Upper lobe of left lung (tissue), 6 donors: ENCODE results near the gene DNAJC8. TPM values are rescaled to one million over a fixed set of nuclear protein-coding genes. Genes with fewer than 3 reads are reported as not detected.

ENCODE experiments used
- ATAC-seq, 2 donors: fragments of 200-7000 bp; cut with Tn5 transposase; one replicate each; pipeline ENCODE4 v1.9.1; 2022; ENCODE audit warnings: mild to moderate bottlenecking in 2 of 2, moderate library complexity in 2 of 2; ENCODE audit not compliant: low FRiP score in 2 of 2
- DNase-seq, 2 donors: peaks; one replicate each; pipeline ENCODE4 v3.0.0-alpha.2; 2019 to 2020
- H3K27ac ChIP-seq, 4 donors: fragments of 200-600 bp; sonication (generic); one replicate each; pipeline ENCODE4 v1.5.1; 2016 to 2019
- H3K27me3 ChIP-seq, 4 donors: fragments of 200-600 bp; sonication (generic); one replicate each; pipeline ENCODE4 v1.5.1; 2017 to 2019
- H3K36me3 ChIP-seq, 4 donors: fragments of 200-600 bp; sonication (generic); one replicate each; pipeline ENCODE4 v1.5.1; 2016 to 2019
- H3K4me1 ChIP-seq, 4 donors: fragments of 200-600 bp; sonication (generic); one replicate each; pipeline ENCODE4 v1.5.1; 2018 to 2019
- H3K4me3 ChIP-seq, 4 donors: fragments of 200-600 bp; sonication (generic); one replicate each; pipeline ENCODE4 v1.5.1; 2017 to 2019; ENCODE audit warnings: mild to moderate bottlenecking in 2 of 4, moderate library complexity in 1 of 4
- H3K9me3 ChIP-seq, 4 donors: fragments of 200-600 bp; sonication (generic); one replicate each; pipeline ENCODE4 v1.5.1; 2018 to 2019
- EP300 ChIP-seq, 4 donors: sonication (generic); formaldehyde crosslinking; IDR thresholded peaks; one replicate each; pipeline ENCODE4 v1.5.1; 2017; ENCODE audit warnings: antibody characterized with exemption in 4 of 4, control low read depth in 2 of 4
- POLR2A ChIP-seq, 4 donors: fragments of 450-650 bp; IDR thresholded peaks; one replicate each; pipeline ENCODE4 v1.5.1; 2016 to 2017; ENCODE audit warnings: antibody characterized with exemption in 4 of 4, mild to moderate bottlenecking in 2 of 4
- POLR2AphosphoS5 ChIP-seq, 2 donors: sonication (generic); formaldehyde crosslinking; IDR thresholded peaks; one replicate each; pipeline ENCODE4 v1.5.1; 2017; ENCODE audit warnings: antibody characterized with exemption in 2 of 2
- WGBS, 2 donors: methylation state at CpG; one replicate each; pipeline ENCODE4 v1.1.5; 2017 to 2018; 5-methylcytosine and 5-hydroxymethylcytosine counted together
- total RNA-seq, 6 donors: library from RNA; depleted of rRNA in 4 of 6; stranded (reverse); fragments of >200 nt in 4 of 6; gene quantifications; one replicate each; pipeline versions ENCODE4 v1.1.0 to v1.2.1, GENCODE V29; 2016 to 2021
- TF ChIP-seq, protein P1 (sequence below), 6 experiments: fragments of 450-650 bp in 4 of 6; fragments of 200-600 bp in 2 of 6; sonication (generic) in 2 of 6; IDR thresholded peaks; one replicate each; pipeline ENCODE4 v1.5.1; 2016 to 2019; ENCODE audit warnings: antibody characterized with exemption in 6 of 6
- donor health status: DM: no; HTN: no; CAD: no; lungs with moderate emphysema.
- donor health status: DM: no; HTN: yes; CAD: no; lungs with severe emphysema.

DNAJC8 gene
- total RNA-seq, 6 donors from 2014 or later: 50.0 to 107 (median 73.5) TPM

DNA sequence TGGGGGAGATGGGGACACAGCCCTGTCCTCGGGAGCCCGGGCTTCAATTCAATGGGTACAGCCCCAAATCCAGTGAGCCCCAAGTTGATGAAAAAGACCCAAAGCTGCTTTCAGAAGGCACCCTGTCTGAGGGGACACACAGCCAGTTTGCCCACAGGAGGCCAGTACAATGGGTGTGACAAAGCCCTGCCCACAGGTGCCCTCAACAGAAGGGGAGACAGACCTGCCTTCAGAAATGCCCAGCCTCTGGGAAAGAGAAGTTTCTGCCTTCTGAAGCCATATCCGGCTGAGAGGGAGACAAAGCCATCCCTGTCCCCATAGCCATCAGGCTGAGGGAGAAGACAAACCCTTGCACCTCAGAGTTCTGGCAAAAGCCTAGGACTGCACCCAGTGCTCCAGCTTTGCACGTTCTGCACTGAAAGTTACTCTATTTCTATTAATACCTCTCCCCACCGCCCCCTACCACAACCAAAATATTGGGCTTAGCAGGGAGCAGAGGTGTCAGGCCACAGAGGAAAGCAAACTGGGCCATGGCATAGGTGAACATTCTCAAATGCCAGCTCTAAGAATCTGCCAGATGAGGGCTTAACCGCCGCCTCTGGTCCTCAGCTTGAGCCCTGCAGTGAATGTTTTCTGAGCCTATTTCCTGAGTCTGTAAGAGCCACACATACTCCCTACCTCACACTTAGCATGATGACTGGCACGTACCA lies 38.3 kb downstream of the DNAJC8 start:
- no peaks in the 10 kb centered on the region for H3K9me3 ChIP-seq
- peak overlapping the region in 1 of 4 donors; percentile 44 for H3K27ac ChIP-seq
- H3K27me3 ChIP-seq: no peaks in the 10 kb centered on the region
- peak in 1 of 2 donors; percentile 5 for ATAC-seq
- TF ChIP-seq POLR2A (IDR thresholded peaks at IDR 0.05) (no peak), EP300 (IDR thresholded peaks at IDR 0.05) (no peak), POLR2AphosphoS5 (IDR thresholded peaks at IDR 0.05) (no peak)
- TF ChIP-seq, protein P1, sequence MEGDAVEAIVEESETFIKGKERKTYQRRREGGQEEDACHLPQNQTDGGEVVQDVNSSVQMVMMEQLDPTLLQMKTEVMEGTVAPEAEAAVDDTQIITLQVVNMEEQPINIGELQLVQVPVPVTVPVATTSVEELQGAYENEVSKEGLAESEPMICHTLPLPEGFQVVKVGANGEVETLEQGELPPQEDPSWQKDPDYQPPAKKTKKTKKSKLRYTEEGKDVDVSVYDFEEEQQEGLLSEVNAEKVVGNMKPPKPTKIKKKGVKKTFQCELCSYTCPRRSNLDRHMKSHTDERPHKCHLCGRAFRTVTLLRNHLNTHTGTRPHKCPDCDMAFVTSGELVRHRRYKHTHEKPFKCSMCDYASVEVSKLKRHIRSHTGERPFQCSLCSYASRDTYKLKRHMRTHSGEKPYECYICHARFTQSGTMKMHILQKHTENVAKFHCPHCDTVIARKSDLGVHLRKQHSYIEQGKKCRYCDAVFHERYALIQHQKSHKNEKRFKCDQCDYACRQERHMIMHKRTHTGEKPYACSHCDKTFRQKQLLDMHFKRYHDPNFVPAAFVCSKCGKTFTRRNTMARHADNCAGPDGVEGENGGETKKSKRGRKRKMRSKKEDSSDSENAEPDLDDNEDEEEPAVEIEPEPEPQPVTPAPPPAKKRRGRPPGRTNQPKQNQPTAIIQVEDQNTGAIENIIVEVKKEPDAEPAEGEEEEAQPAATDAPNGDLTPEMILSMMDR (IDR thresholded peaks at IDR 0.05): no peak
- peaks cover 0 to 22% (median 15%) of the 10 kb centered on the region in 4 donors for H3K36me3 ChIP-seq
- no peak overlapping the region for H3K4me3 ChIP-seq
- WGBS, 2 donors: 84% methylated on average over 6 to 8 of the region's 8 CpGs
- no peak for DNase-seq
- peaks cover 0 to 15% (median 3%) of the 10 kb centered on the region in 4 donors for H3K4me1 ChIP-seq

GRCh38 chr1:28193701-28194161 lies 39.1 kb downstream of the DNAJC8 start:
- no peak for TF ChIP-seq POLR2AphosphoS5 (IDR thresholded peaks at IDR 0.05)
- TF ChIP-seq, protein P1 (IDR thresholded peaks at IDR 0.05): no peak
- TF ChIP-seq EP300 (IDR thresholded peaks at IDR 0.05): no peak
- no peak for TF ChIP-seq POLR2A (IDR thresholded peaks at IDR 0.05)
- Histone ChIP-seq H3K4me1 (peaks cover 0 to 15% (median 3%) of the 10 kb centered on the region in 4 donors), H3K4me3 (no peak overlapping the region), H3K36me3 (peaks cover 0 to 15% (median 8%) of the 10 kb centered on the region in 4 donors), H3K27ac (peak overlapping the region in 1 of 4 donors; percentile 44), H3K27me3 (no peaks in the 10 kb centered on the region), H3K9me3 (no peaks in the 10 kb centered on the region)
- 57 to 60% methylated on average over 5 to 8 of the region's 8 CpGs for WGBS, 2 donors
- peak in 1 of 2 donors; percentile 50 for DNase-seq
- ATAC-seq: peak in 1 of 2 donors; percentile 31

DNA sequence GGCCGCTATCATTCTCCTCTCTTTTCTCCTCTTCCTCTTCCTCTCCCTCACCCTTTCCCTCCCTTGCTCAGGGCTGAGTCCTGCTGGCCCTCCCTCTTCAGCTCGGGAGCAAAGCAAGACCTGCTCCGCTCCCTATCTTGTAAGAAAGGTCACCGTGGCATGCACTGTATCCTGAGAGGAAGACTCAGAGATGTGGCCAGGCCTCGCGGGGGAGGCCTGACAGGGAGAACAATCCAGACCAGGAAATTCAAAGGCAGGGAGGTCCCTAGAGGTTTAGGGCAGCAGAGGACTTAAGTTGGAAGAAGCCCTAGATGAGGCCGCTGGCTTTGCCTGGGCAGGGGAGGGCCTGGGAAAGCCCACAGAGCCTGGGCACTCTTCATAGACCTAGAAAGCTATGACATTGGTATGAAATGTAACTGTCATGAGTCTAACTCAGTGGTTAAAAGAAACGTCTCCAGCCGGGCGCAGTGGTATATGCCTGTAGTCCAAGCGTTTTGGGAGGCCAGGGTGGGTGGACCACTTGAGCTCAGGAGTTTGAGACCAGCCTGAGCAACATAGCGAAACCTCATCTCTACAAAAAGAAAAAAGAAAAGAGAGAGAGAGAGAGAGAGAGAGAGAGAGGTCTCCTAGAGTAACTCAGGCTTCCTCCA lies 41.7 kb downstream of the DNAJC8 start:
- WGBS, 2 donors: 64 to 66% methylated on average over 12 of the region's 12 CpGs
- Histone ChIP-seq H3K27ac (peak overlapping the region; percentile 24 to 58 (median 42)), H3K4me3 (no peak overlapping the region), H3K36me3 (no peaks in the 10 kb centered on the region), H3K27me3 (no peaks in the 10 kb centered on the region), H3K4me1 (peaks cover 0 to 15% (median 3%) of the 10 kb centered on the region in 4 donors), H3K9me3 (no peaks in the 10 kb centered on the region)
- TF ChIP-seq, protein P1 (IDR thresholded peaks at IDR 0.05): no peak
- TF ChIP-seq POLR2AphosphoS5 (IDR thresholded peaks at IDR 0.05) (no peak), EP300 (IDR thresholded peaks at IDR 0.05) (no peak), POLR2A (IDR thresholded peaks at IDR 0.05) (no peak)
- DNase-seq: no peak
- no peak for ATAC-seq

GRCh38 chr1:28190337-28190979 lies 42.4 kb downstream of the DNAJC8 start:
- DNase-seq (no peak), ATAC-seq (peak in 1 of 2 donors; percentile 53)
- Histone ChIP-seq H3K36me3 (no peaks in the 10 kb centered on the region), H3K4me1 (peaks cover 0 to 15% (median 3%) of the 10 kb centered on the region in 4 donors), H3K9me3 (no peaks in the 10 kb centered on the region), H3K27me3 (no peaks in the 10 kb centered on the region), H3K27ac (peak overlapping the region; percentile 24 to 58 (median 42)), H3K4me3 (no peak overlapping the region)
- WGBS, 2 donors: 40 to 57% methylated on average over 3 of the region's 3 CpGs
- no peak for TF ChIP-seq POLR2AphosphoS5 (IDR thresholded peaks at IDR 0.05)
- TF ChIP-seq POLR2A (IDR thresholded peaks at IDR 0.05): no peak
- TF ChIP-seq, protein P1 (IDR thresholded peaks at IDR 0.05): no peak
- no peak for TF ChIP-seq EP300 (IDR thresholded peaks at IDR 0.05)
